HG02884 (cell line): Measurements from ENCODE around the gene LTB4R.

Source experiments
- ATAC-seq: cut with Tn5 transposase; IDR thresholded peaks from one replicate; pipeline ENCODE4 v1.9.1; 2021; ENCODE audit warnings: mild to moderate bottlenecking, moderate library complexity; ENCODE audit not compliant: unreplicated experiment

The LTB4R gene

GRCh38 chr14:24299255-24300191 is 11.8 kb upstream of the LTB4R start, which contains the start of the genes DHRS1 and NOP9:
DHRS1 (minus strand) TSS chr14:24299780; CDS start chr14:24299106, 674 bp downstream.
NOP9 (plus strand) TSS chr14:24299850; CDS start chr14:24299955, 105 bp downstream.
- ATAC-seq = peak; percentile 62

GRCh38 chr14:24300326-24300980 is 10.8 kb upstream of the LTB4R start:
- ATAC-seq = no peak

GRCh38 chr14:24304019-24304387 is 7.3 kb upstream of the LTB4R start:
- ATAC-seq = no peak

- ATAC-seq = no peak
These were observed 4.1 kb upstream of the LTB4R start for GRCh38 chr14:24307156-24307574.

GRCh38 chr14:24307575-24308341 is 3.5 kb upstream of the LTB4R start, which contains the start of gene CIDEB:
CIDEB (minus strand) TSS chr14:24307977; CDS start chr14:24307858, 119 bp downstream.
- no peak for ATAC-seq

GRCh38 chr14:24308342-24309124 is 2.8 kb upstream of the LTB4R start:
- ATAC-seq = no peak

GRCh38 chr14:24309538-24310264 is 1.6 kb upstream of the LTB4R start, which contains the start of gene LTB4R2:
LTB4R2 (plus strand) TSS chr14:24310140; CDS start chr14:24310665, 525 bp downstream.
- no peak for ATAC-seq

GRCh38 chr14:24310265-24310645 is 1.0 kb upstream of the LTB4R start:
- ATAC-seq = no peak

- no peak for ATAC-seq
These were observed 724 bp downstream of the LTB4R start for GRCh38 chr14:24311837-24312615.

GRCh38 chr14:24312736-24313507 is 1.6 kb downstream of the LTB4R start:
- ATAC-seq = no peak

- ATAC-seq = no peak
These were observed 2.6 kb downstream of the LTB4R start for GRCh38 chr14:24313913-24314312.

GRCh38 chr14:24314377-24315193 is 3.3 kb downstream of the LTB4R start:
- ATAC-seq = no peak

GRCh38 chr14:24315243-24315806 is 4.0 kb downstream of the LTB4R start:
- ATAC-seq = no peak

GRCh38 chr14:24315807-24316596 is 4.7 kb downstream of the LTB4R start:
- no peak for ATAC-seq

- ATAC-seq = no peak
These were observed 5.3 kb downstream of the LTB4R start for GRCh38 chr14:24316597-24316950.
